Caki2 (cell line): ENCODE data around the gene FCGR2B. TPM values are rescaled to one million over a fixed set of nuclear protein-coding genes. Genes with fewer than 3 reads are reported as not detected.
"Not testable (repeated sequence)": the region's sequence is repeated elsewhere in the genome, so short reads cannot be mapped to it uniquely, and the experiment has no call there.

Experiments used
- DNase-seq: peaks from one replicate; pipeline ENCODE4 v3.0.0-alpha.2; 2015; ENCODE audit warnings: low read depth
- in situ Hi-C: cut with HindIII; loops from 2 replicates; pipeline ENCODE4 v1.10.0; 2016; ENCODE audit warnings: low sequenced_read_pairs, low pct_unique_long_range_greater_than_20kb, mixed read lengths
- total RNA-seq: library from RNA; depleted of rRNA; stranded (reverse); fragments of >200 nt; shearing (Covaris generic); gene quantifications from 2 replicates; pipeline ENCODE4 v1.2.3, GENCODE V29; 2014; ENCODE audit warnings: low replicate concordance; rRNA removed

The FCGR2B gene
- total RNA-seq, 1 experiment from 2014 or later = not detected

- in situ Hi-C loops = no loop called here
- no peak for DNase-seq
These were observed 60.7 kb downstream of the FCGR2B start for GRCh38 chr1:161723459-161724141.

- in situ Hi-C loops, DNase-seq: not testable (repeated sequence)
These were observed 62.4 kb downstream of the FCGR2B start for GRCh38 chr1:161725258-161725907.

DNA sequence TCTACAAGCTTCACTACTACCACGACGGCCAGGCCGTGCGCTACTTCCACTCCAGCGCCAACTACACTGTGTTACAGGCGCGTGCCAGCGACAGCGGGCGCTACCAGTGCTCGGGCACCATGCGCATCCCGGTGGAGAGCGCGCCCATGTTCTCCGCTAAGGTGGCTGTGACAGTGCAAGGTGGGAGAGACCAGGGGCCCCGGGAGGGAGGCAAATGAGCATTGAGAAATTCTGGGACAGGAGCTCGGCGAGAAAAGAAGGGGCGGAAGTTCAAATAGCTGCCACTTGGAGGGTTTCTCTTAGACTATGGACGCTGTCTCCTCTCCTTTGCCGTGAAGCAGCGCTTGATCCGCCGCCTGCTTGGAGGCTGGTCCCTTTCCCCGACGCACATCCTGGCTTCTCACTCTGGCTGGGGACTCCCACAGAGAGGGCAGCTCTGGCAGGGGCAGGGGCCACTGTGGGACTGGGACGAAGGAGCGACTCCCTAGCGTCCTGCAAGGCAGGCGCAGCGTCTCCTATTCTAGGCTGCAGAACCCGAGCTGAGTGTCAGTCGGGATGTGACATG, 63.0 kb downstream of the FCGR2B start:
- DNase-seq = peak; percentile 73
- in situ Hi-C loops = no loop called here

DNA sequence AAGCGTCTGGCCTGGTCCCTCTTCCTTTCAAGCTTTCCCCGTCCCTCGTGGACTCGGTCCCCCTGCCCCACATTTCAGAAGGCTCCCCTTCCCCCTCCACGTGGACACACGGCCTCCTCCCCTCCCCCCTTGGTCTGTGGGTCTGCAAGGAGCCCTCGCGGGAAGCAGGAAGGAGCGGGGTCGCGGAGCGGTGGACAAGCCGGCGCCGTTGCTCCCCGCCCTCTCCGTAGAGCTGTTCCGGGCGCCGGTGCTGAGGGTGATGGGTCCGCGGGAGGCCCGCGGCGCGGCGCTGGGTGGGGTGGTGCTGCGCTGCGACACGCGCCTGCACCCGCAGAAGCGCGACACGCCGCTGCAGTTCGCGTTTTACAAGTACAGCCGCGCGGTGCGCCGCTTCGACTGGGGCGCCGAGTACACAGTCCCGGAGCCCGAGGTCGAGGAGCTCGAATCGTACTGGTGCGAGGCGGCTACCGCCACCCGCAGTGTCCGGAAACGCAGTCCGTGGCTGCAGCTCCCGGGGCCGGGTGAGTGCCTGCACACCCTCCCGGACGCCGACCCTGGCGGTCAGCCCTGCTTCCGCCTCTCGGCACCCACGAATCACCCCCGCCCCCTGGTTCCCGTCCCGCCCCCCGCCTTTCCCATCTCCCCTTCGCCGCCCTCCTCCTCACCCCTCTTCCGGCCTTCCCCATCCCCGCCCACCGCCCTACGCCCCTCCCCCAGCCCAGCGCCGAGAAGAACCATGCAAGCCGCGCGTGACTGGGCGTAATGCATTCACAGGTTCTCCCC, 63.7 kb downstream of the FCGR2B start:
- in situ Hi-C loops = no loop called here
- DNase-seq = peak; percentile 69

GRCh38 chr1:161727256-161727924, 64.4 kb downstream of the FCGR2B start:
- in situ Hi-C loops = no loop called here
- DNase-seq = peak; percentile 66

Other genes starting within 250 kb of the FCGR2B start
- 0.17 TPM in 1 of 2 replicates, not detected in the other for gene FCGR2A, start 157.7 kb upstream of the FCGR2B start, total RNA-seq
- 0.09 and 0.61 TPM in 2 replicates for gene HSPA6, start 138.6 kb upstream of the FCGR2B start, total RNA-seq
- gene FCGR3A, start 113.3 kb upstream of the FCGR2B start, total RNA-seq = not detected in 2 replicates
- not detected in 2 replicates for gene FCGR3B, start 32.0 kb upstream of the FCGR2B start, total RNA-seq
- not detected in 2 replicates for gene FCRLA, start 44.1 kb downstream of the FCGR2B start, total RNA-seq
- gene FCRLB, start 58.4 kb downstream of the FCGR2B start, total RNA-seq = 3.2 and 5.3 TPM in 2 replicates
- gene DUSP12, start 86.6 kb downstream of the FCGR2B start, total RNA-seq = 20.4 and 36.9 TPM in 2 replicates
- 10.8 and 13.5 TPM in 2 replicates for gene ATF6, start 103.2 kb downstream of the FCGR2B start, total RNA-seq